Activated CD4-positive, CD25-positive, alpha-beta regulatory T cell treated with anti-CD3 and anti-CD28 coated beads, Interleukin-2, amount 50 U/mL, for 72 hours (primary cell): Measurements from ENCODE around the gene PSMD14.
"Not testable (repeated sequence)": the region's sequence is repeated elsewhere in the genome, so short reads cannot be mapped to it uniquely, and the experiment has no call there.

Source experiments
- DNase-seq: peaks from one replicate; pipeline ENCODE4 v3.0.0; 2021

The PSMD14 gene

GRCh38 chr2:161339532-161339931 lies 31.3 kb downstream of the PSMD14 start:
- not testable (repeated sequence) for DNase-seq

GRCh38 chr2:161340930-161341413 lies 32.7 kb downstream of the PSMD14 start:
- DNase-seq = not testable (repeated sequence)

- DNase-seq = no peak
These were observed 35.0 kb downstream of the PSMD14 start for GRCh38 chr2:161343235-161343634.

GRCh38 chr2:161344692-161345091 lies 36.5 kb downstream of the PSMD14 start:
- no peak for DNase-seq

GRCh38 chr2:161351678-161352077 lies 43.5 kb downstream of the PSMD14 start:
- DNase-seq = no peak

GRCh38 chr2:161352719-161353118 lies 44.5 kb downstream of the PSMD14 start:
- no peak for DNase-seq

- no peak for DNase-seq
These were observed 45.3 kb downstream of the PSMD14 start for GRCh38 chr2:161353543-161353942.

- DNase-seq = no peak
These were observed 45.9 kb downstream of the PSMD14 start for GRCh38 chr2:161354106-161354505.

GRCh38 chr2:161355106-161355505 lies 46.9 kb downstream of the PSMD14 start:
- no peak for DNase-seq

- no peak for DNase-seq
These were observed 47.8 kb downstream of the PSMD14 start for GRCh38 chr2:161355983-161356382.

GRCh38 chr2:161357097-161357496 lies 48.9 kb downstream of the PSMD14 start:
- no peak for DNase-seq

GRCh38 chr2:161358838-161359237 lies 50.6 kb downstream of the PSMD14 start:
- no peak for DNase-seq

- not testable (repeated sequence) for DNase-seq
These were observed 52.0 kb downstream of the PSMD14 start for GRCh38 chr2:161360095-161360654.

- DNase-seq = no peak
These were observed 54.4 kb downstream of the PSMD14 start for GRCh38 chr2:161362568-161363166.

- DNase-seq = no peak
These were observed 59.5 kb downstream of the PSMD14 start for GRCh38 chr2:161367675-161368074.

GRCh38 chr2:161369311-161369710 lies 61.1 kb downstream of the PSMD14 start:
- DNase-seq = no peak

GRCh38 chr2:161370981-161371380 lies 62.8 kb downstream of the PSMD14 start:
- DNase-seq = no peak

GRCh38 chr2:161371869-161372268 lies 63.6 kb downstream of the PSMD14 start:
- no peak for DNase-seq

GRCh38 chr2:161373942-161374341 lies 65.7 kb downstream of the PSMD14 start:
- DNase-seq = no peak

- DNase-seq = no peak
These were observed 66.2 kb downstream of the PSMD14 start for GRCh38 chr2:161374446-161374845.

- no peak for DNase-seq
These were observed 71.5 kb downstream of the PSMD14 start for GRCh38 chr2:161379740-161380139.

GRCh38 chr2:161381546-161381945 lies 73.3 kb downstream of the PSMD14 start:
- DNase-seq = no peak

GRCh38 chr2:161382747-161383146 lies 74.5 kb downstream of the PSMD14 start:
- no peak for DNase-seq

- DNase-seq = no peak
These were observed 76.6 kb downstream of the PSMD14 start for GRCh38 chr2:161384864-161385263.

GRCh38 chr2:161386228-161386824 lies 78.1 kb downstream of the PSMD14 start:
- DNase-seq = no peak
